Lung (tissue), 12 donors: Measurements from ENCODE around the gene AMACR. TPM values are rescaled to one million over a fixed set of nuclear protein-coding genes. Genes with fewer than 3 reads are reported as not detected.
"Not testable (repeated sequence)": the region's sequence is repeated elsewhere in the genome, so short reads cannot be mapped to it uniquely, and the experiment has no call there.

ENCODE experiments used
- ATAC-seq: fragments of 200-7000 bp; cut with Tn5 transposase; one replicate; pipeline ENCODE4 v1.9.1; 2020; ENCODE audit warnings: moderate number of reproducible peaks; ENCODE audit not compliant: insufficient read depth, low FRiP score
- DNase-seq, 3 donors: peaks; one replicate each; pipeline ENCODE4 v3.0.0-alpha.2; 2013 to 2017
- H3K27ac ChIP-seq, 2 donors: one replicate each; pipeline ENCODE4 v1.5.1; 2013; ENCODE audit warnings: mild to moderate bottlenecking in 2 of 2, moderate library complexity in 2 of 2, control low read depth in 1 of 2, inconsistent platforms in 1 of 2, low read depth in 1 of 2, low read length in 1 of 2
- H3K27me3 ChIP-seq, 3 donors: one replicate each; pipeline ENCODE4 v1.5.1; 2013; ENCODE audit warnings: low read length in 2 of 3; ENCODE audit not compliant: control insufficient read depth in 3 of 3, insufficient read depth in 3 of 3
- H3K36me3 ChIP-seq, 4 donors: one replicate each; pipeline ENCODE4 v1.5.1; 2013; ENCODE audit warnings: low read length in 4 of 4, mild to moderate bottlenecking in 1 of 4, moderate library complexity in 1 of 4; ENCODE audit not compliant: control insufficient read depth in 4 of 4, insufficient read depth in 4 of 4
- H3K4me1 ChIP-seq, 5 donors: one replicate each; pipeline ENCODE4 v1.5.1; 2013; ENCODE audit warnings: low read length in 5 of 5, mild to moderate bottlenecking in 2 of 5, moderate library complexity in 1 of 5; ENCODE audit not compliant: control insufficient read depth in 5 of 5, insufficient read depth in 5 of 5
- H3K4me3 ChIP-seq: one replicate; pipeline ENCODE4 v1.5.1; 2013; ENCODE audit warnings: mild to moderate bottlenecking, control low read depth, moderate library complexity
- H3K9ac ChIP-seq, 2 donors: one replicate each; pipeline ENCODE4 v1.5.1; 2013; ENCODE audit warnings: low read length in 2 of 2, control low read depth in 1 of 2; ENCODE audit not compliant: insufficient read depth in 1 of 2
- H3K9me3 ChIP-seq, 4 donors: one replicate each; pipeline ENCODE4 v1.5.1; 2013; ENCODE audit warnings: low read length in 3 of 4, mild to moderate bottlenecking in 1 of 4, moderate library complexity in 1 of 4; ENCODE audit not compliant: control insufficient read depth in 4 of 4, insufficient read depth in 3 of 4
- WGBS, 2 donors: extraction: QIAGEN DNeasy Blood & Tissue Kit; methylation state at CpG; one replicate each; pipeline ENCODE4 v1.1.7; 2013; 5-methylcytosine and 5-hydroxymethylcytosine counted together
- polyA plus RNA-seq, 2 donors: library from polyadenylated mRNA; stranded (reverse); fragments of 200-250 nt; gene quantifications; one replicate each; pipeline ENCODE4 v1.2.1, GENCODE V29; 2013
- total RNA-seq, 2 donors: library from RNA; depleted of rRNA in 1 of 2; stranded (reverse); fragments of >200 nt in 1 of 2; gene quantifications; one replicate each; pipeline ENCODE4 v1.2.1, GENCODE V29; 2014 to 2021
- TF ChIP-seq, protein P1 (sequence below): IDR thresholded peaks from 2 replicates; pipeline ENCODE4 v1.5.1; 2012; ENCODE audit warnings: mild to moderate bottlenecking; ENCODE audit errors: control extremely low read depth, extremely low read depth
- donor health status: control.
- donor health status: control.
- donor health status: Bipolar disorder and iron deficiency.
- donor health status: healthy.
- donor health status: DM: yes; HTN: yes; CAD: no.

The AMACR gene
- total and polyA plus RNA-seq, 4 donors, result 5.9 to 16.1 (median 8.2) TPM

DNA sequence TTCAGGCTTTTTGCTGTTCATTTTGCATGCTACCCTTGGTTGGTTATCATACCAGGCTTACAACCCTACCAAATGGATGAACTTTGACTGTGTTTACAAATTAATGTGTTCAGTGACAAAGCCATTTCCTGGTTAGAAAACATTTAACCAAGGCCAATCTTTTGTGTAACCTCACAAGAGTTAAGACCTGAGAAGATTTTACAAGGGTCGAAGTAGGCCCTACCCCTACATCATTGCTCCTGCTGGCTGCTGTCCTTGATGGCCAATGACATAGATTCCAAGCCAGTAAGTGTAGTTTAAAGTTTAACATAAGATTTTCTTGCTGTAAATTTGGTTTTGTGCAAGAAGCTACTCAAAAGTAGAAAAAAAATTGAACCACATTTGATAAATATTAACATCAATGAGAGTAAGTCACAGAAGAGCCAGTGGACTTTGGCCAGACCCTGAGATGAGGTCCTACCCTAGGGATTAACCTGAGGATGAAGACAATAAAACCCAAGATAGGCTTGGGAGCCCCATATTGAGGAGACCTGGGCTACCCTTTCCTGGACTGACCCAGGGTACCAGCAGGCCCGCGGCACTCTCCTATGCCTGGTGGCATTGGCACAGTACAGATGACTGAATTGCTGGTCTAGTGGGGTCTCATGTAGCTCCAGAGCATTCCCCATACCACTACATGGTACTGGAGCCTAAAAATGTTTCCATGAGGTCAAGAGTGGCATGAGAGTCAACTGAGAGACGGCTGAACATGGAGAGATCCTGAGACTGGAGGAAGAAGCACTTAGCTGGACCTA is 26.9 kb upstream of the AMACR start:
- WGBS, 2 donors, result 91 to 93% methylated on average over 4 of the region's 4 CpGs
- Histone ChIP-seq H3K9ac (no peak overlapping the region), H3K27me3 (no peaks in the 10 kb centered on the region), H3K9me3 (no peaks in the 10 kb centered on the region), H3K4me3 (no peak overlapping the region), H3K4me1 (peaks cover 0 to 2% (median 0%) of the 10 kb centered on the region in 5 donors), H3K27ac (no peak overlapping the region), H3K36me3 (peaks cover 1 to 5% (median 4%) of the 10 kb centered on the region in 4 donors)
- TF ChIP-seq, protein P1, sequence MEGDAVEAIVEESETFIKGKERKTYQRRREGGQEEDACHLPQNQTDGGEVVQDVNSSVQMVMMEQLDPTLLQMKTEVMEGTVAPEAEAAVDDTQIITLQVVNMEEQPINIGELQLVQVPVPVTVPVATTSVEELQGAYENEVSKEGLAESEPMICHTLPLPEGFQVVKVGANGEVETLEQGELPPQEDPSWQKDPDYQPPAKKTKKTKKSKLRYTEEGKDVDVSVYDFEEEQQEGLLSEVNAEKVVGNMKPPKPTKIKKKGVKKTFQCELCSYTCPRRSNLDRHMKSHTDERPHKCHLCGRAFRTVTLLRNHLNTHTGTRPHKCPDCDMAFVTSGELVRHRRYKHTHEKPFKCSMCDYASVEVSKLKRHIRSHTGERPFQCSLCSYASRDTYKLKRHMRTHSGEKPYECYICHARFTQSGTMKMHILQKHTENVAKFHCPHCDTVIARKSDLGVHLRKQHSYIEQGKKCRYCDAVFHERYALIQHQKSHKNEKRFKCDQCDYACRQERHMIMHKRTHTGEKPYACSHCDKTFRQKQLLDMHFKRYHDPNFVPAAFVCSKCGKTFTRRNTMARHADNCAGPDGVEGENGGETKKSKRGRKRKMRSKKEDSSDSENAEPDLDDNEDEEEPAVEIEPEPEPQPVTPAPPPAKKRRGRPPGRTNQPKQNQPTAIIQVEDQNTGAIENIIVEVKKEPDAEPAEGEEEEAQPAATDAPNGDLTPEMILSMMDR, result no peak
- DNase-seq (no peak), ATAC-seq (no peak)

- no peak overlapping the region for H3K9ac ChIP-seq
- H3K36me3 ChIP-seq, result peaks cover 1 to 5% (median 5%) of the 10 kb centered on the region in 4 donors
- TF ChIP-seq, protein P1, result no peak
- H3K9me3 ChIP-seq, result no peaks in the 10 kb centered on the region
- H3K4me3 ChIP-seq, result no peak overlapping the region
- no peaks in the 10 kb centered on the region for H3K4me1 ChIP-seq
- WGBS, 2 donors, result 90 to 91% methylated on average over 3 of the region's 3 CpGs
- no peaks in the 10 kb centered on the region for H3K27me3 ChIP-seq
- H3K27ac ChIP-seq, result no peak overlapping the region
- ATAC-seq (no peak), DNase-seq (no peak)
These were observed 24.1 kb upstream of the AMACR start for GRCh38 chr5:34031966-34032365.

DNA sequence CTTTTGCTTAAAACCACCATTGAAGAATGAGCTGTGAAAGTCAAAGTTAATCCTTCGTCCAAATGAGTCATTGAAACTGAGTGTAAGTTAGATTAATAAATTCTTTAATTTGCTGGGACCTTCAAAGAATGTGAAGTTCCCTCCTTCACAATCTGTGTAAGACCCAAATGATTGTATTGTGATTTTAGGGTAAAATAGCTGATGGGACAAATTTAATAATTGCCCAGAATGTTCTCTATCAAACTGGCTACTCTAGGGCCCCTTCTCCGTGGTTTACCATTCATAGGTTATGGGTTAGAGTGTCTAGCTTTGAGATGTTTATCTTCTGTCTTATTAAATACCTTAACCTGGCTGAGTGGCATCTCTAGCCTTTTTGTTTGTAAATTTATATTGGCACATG is 23.3 kb upstream of the AMACR start:
- Histone ChIP-seq H3K9me3 (no peaks in the 10 kb centered on the region), H3K27ac (no peak overlapping the region), H3K4me1 (no peaks in the 10 kb centered on the region), H3K4me3 (no peak overlapping the region), H3K36me3 (peaks cover 2 to 5% (median 5%) of the 10 kb centered on the region in 4 donors), H3K9ac (no peak overlapping the region), H3K27me3 (no peaks in the 10 kb centered on the region)
- DNase-seq, result no peak
- ATAC-seq, result no peak
- TF ChIP-seq, protein P1, result no peak
- 68 to 90% methylated on average over 2 of the region's 2 CpGs for WGBS, 2 donors

GRCh38 chr5:34030585-34030984 is 22.7 kb upstream of the AMACR start:
- H3K9me3 ChIP-seq, H3K36me3 ChIP-seq, ATAC-seq, H3K9ac ChIP-seq, DNase-seq, H3K27me3 ChIP-seq, H3K4me3 ChIP-seq, H3K4me1 ChIP-seq, H3K27ac ChIP-seq: not testable (repeated sequence)
- WGBS, 2 donors, result 97 to 98% methylated on average over 2 of the region's 2 CpGs
